Central memory CD8-positive, alpha-beta T cell (primary cell): ENCODE data around the gene SH3BGRL3.
"Not testable (repeated sequence)": the region's sequence is repeated elsewhere in the genome, so short reads cannot be mapped to it uniquely, and the experiment has no call there.

ENCODE experiments used
- ATAC-seq: fragments of 150-1000 bp; cut with Tn5 transposase; replicated peaks from 2 replicates; pipeline ENCODE4 v1.10.0; 2022; ENCODE audit warnings: mild to moderate bottlenecking, moderate FRiP score, moderate number of reproducible peaks; ENCODE audit not compliant: poor library complexity, severe bottlenecking; ENCODE audit errors: extremely low read depth
- DNase-seq, 2 donors: peaks; one replicate each; pipeline ENCODE4 v3.0.0; 2021; ENCODE audit warnings: low spot score in 2 of 2
- H3K27ac Mint-ChIP-seq: one replicate; pipeline ENCODE4 v1.8.0; 2022; ENCODE audit warnings: low read depth, mild to moderate bottlenecking, moderate library complexity, mixed read lengths
- H3K27me3 Mint-ChIP-seq: one replicate; pipeline ENCODE4 v1.8.0; 2022; ENCODE audit warnings: mixed read lengths
- H3K36me3 Mint-ChIP-seq: one replicate; pipeline ENCODE4 v1.8.0; 2022; ENCODE audit warnings: mild to moderate bottlenecking, moderate library complexity, mixed read lengths; ENCODE audit not compliant: insufficient read depth
- H3K4me1 Mint-ChIP-seq: one replicate; pipeline ENCODE4 v1.8.0; 2022; ENCODE audit warnings: mixed read lengths
- H3K4me3 Mint-ChIP-seq: one replicate; pipeline ENCODE4 v1.8.0; 2022; ENCODE audit warnings: mild to moderate bottlenecking, moderate library complexity, mixed read lengths
- H3K9me3 Mint-ChIP-seq: one replicate; pipeline ENCODE4 v1.8.0; 2022; ENCODE audit warnings: mixed read lengths

Gene SH3BGRL3

GRCh38 chr1:26289158-26290059, 9.5 kb downstream of the SH3BGRL3 start:
- ATAC-seq = peak; percentile 9

GRCh38 chr1:26290122-26290881, 10.4 kb downstream of the SH3BGRL3 start:
- Mint-ChIP-seq H3K36me3 (peaks cover 6% of the 10 kb centered on the region), H3K9me3 (no peaks in the 10 kb centered on the region), H3K4me1 (peaks cover 79% of the 10 kb centered on the region), H3K27ac (peak overlapping the region; percentile 93), H3K4me3 (peak overlapping the region; percentile 71), H3K27me3 (no peaks in the 10 kb centered on the region)
- DNase-seq = no peak
- no peak for ATAC-seq

More at GRCh38 chr1:26289158-26290059, 9.5 kb downstream of the SH3BGRL3 start:
- Mint-ChIP-seq H3K36me3 (peaks cover 11% of the 10 kb centered on the region), H3K27me3 (no peaks in the 10 kb centered on the region), H3K9me3 (no peaks in the 10 kb centered on the region), H3K27ac (peak overlapping the region; percentile 93), H3K4me1 (peaks cover 80% of the 10 kb centered on the region), H3K4me3 (peak overlapping the region; percentile 71)
- DNase-seq = no peak

DNA sequence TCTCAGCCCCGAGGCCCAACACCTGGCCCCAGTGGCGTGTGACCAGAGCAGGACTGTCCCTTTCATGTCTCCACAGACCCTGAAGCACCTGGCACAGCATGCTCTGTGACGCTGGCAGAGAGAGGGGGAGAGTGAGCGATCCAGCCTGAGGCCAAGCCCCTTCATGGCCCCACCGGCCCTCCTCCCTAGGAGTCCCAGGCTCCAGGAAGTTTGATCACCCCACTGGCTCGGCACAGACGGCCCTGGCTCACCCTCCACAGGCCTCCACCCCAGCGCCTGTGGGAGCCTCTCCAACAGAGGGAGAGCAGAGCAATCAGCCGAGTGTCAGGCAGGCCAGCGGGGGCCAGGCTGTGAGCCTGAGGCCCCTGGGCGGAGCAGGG, 11.0 kb downstream of the SH3BGRL3 start:
- Mint-ChIP-seq H3K36me3 (peaks cover 3% of the 10 kb centered on the region), H3K9me3 (no peaks in the 10 kb centered on the region), H3K27me3 (no peaks in the 10 kb centered on the region), H3K27ac (peak overlapping the region; percentile 93), H3K4me1 (peaks cover 81% of the 10 kb centered on the region), H3K4me3 (peak overlapping the region; percentile 71)
- no peak for ATAC-seq
- no peak for DNase-seq

GRCh38 chr1:26291433-26291832, 11.5 kb downstream of the SH3BGRL3 start:
- DNase-seq (no peak), ATAC-seq (no peak)
- peak overlapping the region; percentile 85 for H3K27ac Mint-ChIP-seq
- peaks cover 82% of the 10 kb centered on the region for H3K4me1 Mint-ChIP-seq
- no peaks in the 10 kb centered on the region for H3K27me3 Mint-ChIP-seq
- H3K4me3 Mint-ChIP-seq = peak overlapping the region; percentile 61
- H3K9me3 Mint-ChIP-seq = no peaks in the 10 kb centered on the region
- peaks cover 3% of the 10 kb centered on the region for H3K36me3 Mint-ChIP-seq

GRCh38 chr1:26291939-26292338, 12.1 kb downstream of the SH3BGRL3 start:
- Mint-ChIP-seq H3K4me1 (peaks cover 80% of the 10 kb centered on the region), H3K27me3 (no peaks in the 10 kb centered on the region), H3K27ac (peak overlapping the region; percentile 85), H3K9me3 (no peaks in the 10 kb centered on the region), H3K4me3 (peak overlapping the region; percentile 61), H3K36me3 (peaks cover 3% of the 10 kb centered on the region)
- ATAC-seq (no peak), DNase-seq (no peak)

GRCh38 chr1:26292735-26293134, 12.8 kb downstream of the SH3BGRL3 start:
- H3K9me3 Mint-ChIP-seq, ATAC-seq, H3K27me3 Mint-ChIP-seq, H3K4me3 Mint-ChIP-seq, DNase-seq, H3K36me3 Mint-ChIP-seq: not testable (repeated sequence)
- Mint-ChIP-seq H3K4me1 (peaks cover 72% of the 10 kb centered on the region), H3K27ac (peak overlapping the region; percentile 85)

DNA sequence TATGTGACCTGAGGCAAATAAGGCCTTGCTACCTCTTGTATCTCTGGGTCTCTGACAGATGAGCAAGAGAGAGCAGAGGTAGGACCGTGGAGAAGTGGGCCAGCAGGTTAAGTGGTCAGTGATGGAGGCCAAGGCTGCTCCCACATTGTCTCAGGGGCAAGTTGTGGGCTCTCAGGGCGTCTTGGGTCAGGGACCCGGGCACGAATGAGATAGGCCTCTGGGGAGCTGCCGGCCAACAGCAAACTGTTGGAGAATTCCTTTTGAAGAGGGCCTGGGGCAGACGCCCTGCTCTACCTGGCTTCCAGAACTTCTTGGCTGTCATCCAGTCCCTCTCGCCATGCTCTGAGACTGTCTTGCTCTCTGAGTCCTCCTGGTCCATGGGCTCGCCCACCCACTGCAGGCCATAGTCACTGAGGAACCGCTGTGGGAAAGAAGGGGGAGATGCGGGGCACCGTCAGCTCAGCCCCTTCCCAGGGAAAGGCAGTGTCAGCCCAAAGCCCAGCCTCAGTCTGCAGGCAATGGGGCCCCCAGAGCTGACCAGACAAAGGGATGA, 14.1 kb downstream of the SH3BGRL3 start:
- Mint-ChIP-seq H3K4me1 (peaks cover 59% of the 10 kb centered on the region), H3K27me3 (no peaks in the 10 kb centered on the region), H3K4me3 (no peak overlapping the region), H3K36me3 (peaks cover 3% of the 10 kb centered on the region), H3K27ac (no peak overlapping the region), H3K9me3 (no peaks in the 10 kb centered on the region)
- DNase-seq (no peak), ATAC-seq (no peak)

GRCh38 chr1:26295194-26296138, 15.6 kb downstream of the SH3BGRL3 start:
- Mint-ChIP-seq H3K27me3 (no peaks in the 10 kb centered on the region), H3K27ac (peak overlapping the region; percentile 36), H3K4me1 (peaks cover 55% of the 10 kb centered on the region), H3K36me3 (peaks cover under 1% of the 10 kb centered on the region), H3K4me3 (no peak overlapping the region), H3K9me3 (no peaks in the 10 kb centered on the region)
- ATAC-seq = no peak
- no peak for DNase-seq

GRCh38 chr1:26296340-26297056, 16.6 kb downstream of the SH3BGRL3 start:
- Mint-ChIP-seq H3K27me3 (no peaks in the 10 kb centered on the region), H3K36me3 (no peaks in the 10 kb centered on the region), H3K4me1 (peaks cover 51% of the 10 kb centered on the region), H3K27ac (peak overlapping the region; percentile 21), H3K9me3 (no peaks in the 10 kb centered on the region), H3K4me3 (no peak overlapping the region)
- ATAC-seq = no peak
- no peak for DNase-seq

GRCh38 chr1:26297057-26297790, 17.3 kb downstream of the SH3BGRL3 start:
- H3K4me1 Mint-ChIP-seq = peaks cover 44% of the 10 kb centered on the region
- no peaks in the 10 kb centered on the region for H3K36me3 Mint-ChIP-seq
- H3K4me3 Mint-ChIP-seq = no peak overlapping the region
- DNase-seq (no peak), ATAC-seq (no peak)
- H3K9me3 Mint-ChIP-seq = no peaks in the 10 kb centered on the region
- no peaks in the 10 kb centered on the region for H3K27me3 Mint-ChIP-seq
- peak overlapping the region; percentile 41 for H3K27ac Mint-ChIP-seq

DNA sequence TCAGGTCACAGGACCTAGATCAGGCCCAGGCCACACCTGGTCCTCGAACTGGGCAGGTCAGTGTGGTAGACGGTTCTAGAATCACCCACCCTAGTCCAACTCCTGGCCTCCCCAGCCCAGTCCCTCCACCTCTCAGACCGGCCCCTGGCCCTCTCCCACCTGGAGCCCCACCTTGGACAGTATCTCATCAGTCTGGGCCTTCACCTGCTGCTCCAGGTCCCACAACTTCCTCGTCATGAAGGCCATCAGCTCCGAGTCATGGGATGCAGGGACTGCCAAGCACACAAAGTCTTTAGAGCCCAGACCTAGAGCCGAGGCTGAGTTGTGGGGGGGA, 17.9 kb downstream of the SH3BGRL3 start:
- Mint-ChIP-seq H3K27ac (peak overlapping the region; percentile 41), H3K9me3 (no peaks in the 10 kb centered on the region), H3K36me3 (peaks cover 1% of the 10 kb centered on the region), H3K4me1 (peaks cover 40% of the 10 kb centered on the region), H3K27me3 (no peaks in the 10 kb centered on the region), H3K4me3 (no peak overlapping the region)
- no peak for DNase-seq
- no peak for ATAC-seq
